Measurements from ENCODE around the gene CD300LB.
"Not testable (repeated sequence)": the region's sequence is repeated elsewhere in the genome, so short reads cannot be mapped to it uniquely, and the experiment has no call there.

Gene CD300LB

GRCh38 chr17:74524653-74525464, 6.4 kb downstream of the CD300LB start:
- DNase-seq: peak; percentile 45

DNA sequence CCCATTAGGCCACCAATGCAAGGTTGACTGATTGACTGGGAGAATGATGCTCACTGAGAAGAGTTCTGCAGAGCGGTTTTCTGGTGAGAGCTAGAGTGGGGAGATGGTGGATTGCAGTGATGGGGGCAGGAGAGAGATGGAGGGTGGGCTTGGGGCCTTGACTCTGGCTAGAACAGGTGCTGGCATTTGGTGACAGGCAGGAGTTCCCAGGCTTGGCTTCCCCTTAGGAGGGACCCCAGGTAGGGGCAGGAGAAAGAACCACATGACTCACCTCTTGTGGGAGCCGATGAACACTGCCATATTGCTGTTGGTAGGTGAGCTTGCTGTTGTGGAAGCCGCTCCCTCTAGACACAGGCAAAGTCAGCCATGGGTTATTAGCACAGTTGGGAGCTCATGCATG, 8.0 kb downstream of the CD300LB start:
- peak; percentile 40 for DNase-seq

DNA sequence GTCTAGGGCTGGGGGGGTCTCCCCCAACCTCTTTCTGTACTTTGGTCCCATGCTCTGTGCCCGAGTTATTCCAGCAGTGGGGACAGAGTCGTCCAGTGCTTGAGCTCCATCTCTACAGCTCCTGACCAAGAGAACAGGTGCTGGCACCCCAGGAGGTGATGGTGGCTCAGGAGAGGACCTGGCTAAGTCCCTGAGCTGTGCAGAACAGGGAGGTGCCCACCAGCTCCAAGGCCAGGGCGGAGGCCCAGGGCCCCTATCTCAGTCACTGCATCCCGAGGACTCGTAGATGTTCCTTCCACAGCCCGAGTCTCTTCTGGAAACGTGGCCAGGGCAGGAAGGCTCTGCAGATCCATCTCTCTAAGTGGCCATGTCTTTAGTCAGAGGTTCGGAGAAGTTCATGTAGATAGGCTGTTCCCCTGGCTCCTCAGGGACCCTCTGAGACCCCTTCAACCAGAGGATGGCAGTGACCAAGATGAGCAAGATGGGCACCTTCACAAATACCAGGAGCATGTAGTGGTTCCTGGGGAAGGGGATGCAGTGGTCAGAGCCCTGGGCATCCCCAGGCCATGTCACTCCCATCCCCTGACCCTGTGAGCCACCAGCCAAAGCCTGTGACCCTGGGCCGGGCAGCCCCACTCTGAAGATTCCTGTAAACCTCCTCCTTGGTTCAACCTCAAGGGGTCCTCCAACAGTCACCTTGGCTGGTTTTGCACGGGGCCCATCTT, 8.7 kb downstream of the CD300LB start:
- DNase-seq: peak; percentile 44

- peak; percentile 47 for DNase-seq
These were observed 9.5 kb downstream of the CD300LB start for GRCh38 chr17:74521701-74522201.

- DNase-seq: peak; percentile 48
These were observed 10.3 kb downstream of the CD300LB start for GRCh38 chr17:74520790-74521480.

GRCh38 chr17:74520016-74520434, 11.2 kb downstream of the CD300LB start:
- DNase-seq: peak; percentile 19

DNA sequence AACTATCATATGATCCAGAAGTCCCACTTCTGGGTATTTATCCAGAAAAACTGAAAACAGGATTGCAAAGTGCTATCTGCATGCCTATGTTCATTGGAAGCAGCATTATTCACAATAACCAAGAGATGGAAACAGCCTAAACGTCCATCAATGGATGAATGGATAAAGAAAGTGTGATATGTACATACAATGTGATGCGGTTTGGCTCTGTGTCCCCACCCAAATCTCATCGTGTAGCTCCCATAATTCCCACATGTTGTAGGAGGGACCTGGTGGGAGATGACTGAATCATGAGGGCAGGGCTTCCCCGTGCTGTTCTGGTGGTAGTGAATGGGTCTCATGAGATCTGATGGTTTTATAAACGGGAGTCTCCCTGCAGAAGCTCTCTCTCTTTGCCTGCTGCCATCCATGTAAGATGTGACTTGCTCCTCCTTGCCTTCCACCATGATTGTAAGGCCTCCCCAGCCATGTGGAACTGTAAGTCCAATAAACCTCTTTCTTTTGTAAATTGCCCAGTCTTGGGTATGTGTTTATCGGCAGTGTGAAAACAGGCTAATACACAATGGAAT, 12.8 kb downstream of the CD300LB start:
- peak; percentile 27 for DNase-seq

GRCh38 chr17:74516561-74517328, 14.5 kb downstream of the CD300LB start:
- DNase-seq: peak; percentile 37

DNA sequence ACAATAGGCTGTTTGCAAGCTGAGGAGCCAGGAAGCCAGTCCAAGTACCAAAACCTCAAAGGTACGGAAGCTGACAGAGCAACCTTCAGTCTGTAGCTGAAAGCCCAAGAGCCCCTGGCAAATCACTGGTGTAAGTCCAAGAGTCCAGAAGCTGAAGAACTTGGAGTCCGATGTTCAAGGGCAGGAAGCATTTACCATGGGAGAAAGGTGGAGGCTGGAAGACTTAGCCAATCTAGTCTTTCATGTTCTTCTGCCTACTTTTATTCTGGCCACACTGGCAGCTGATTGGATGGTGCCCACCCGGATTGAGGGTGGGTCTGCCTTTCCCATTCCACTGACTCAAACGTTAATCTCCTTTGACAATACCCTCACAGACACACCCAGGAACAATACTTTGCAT, 15.3 kb downstream of the CD300LB start:
- peak; percentile 23 for DNase-seq

GRCh38 chr17:74514632-74515334, 16.5 kb downstream of the CD300LB start:
- DNase-seq: no peak

DNA sequence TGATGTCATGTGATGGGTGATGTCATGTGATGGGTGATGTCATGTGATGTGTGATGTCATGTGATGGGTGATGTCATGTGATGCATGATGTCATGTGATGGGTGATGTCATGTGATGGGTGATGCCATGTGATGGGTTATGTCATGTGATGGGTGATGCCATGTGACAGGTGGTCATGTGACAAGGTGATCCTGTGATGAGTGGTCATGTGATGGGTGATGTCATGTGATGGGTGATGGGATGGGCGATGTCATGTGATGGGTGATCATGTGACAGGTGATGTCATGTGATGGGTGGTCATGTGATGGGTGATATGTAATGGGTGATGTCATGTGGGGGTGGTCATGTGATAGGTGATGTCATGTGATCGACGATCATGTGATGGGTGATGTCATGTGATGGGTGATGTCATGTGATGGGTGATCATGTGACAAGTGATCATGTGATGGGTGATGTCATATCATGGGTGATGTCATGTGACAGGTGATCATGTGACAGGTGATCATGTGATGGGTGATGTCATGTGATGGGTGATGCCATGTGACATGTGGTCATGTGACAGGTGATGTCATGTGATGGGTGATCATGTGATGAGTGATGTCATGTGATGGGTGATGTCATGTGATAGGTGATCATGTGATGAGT, 17.2 kb downstream of the CD300LB start:
- DNase-seq: peak; percentile 76

GRCh38 chr17:74512624-74513091, 18.6 kb downstream of the CD300LB start:
- DNase-seq: peak; percentile 43

GRCh38 chr17:74512036-74512435, 19.2 kb downstream of the CD300LB start:
- peak; percentile 51 for DNase-seq

DNA sequence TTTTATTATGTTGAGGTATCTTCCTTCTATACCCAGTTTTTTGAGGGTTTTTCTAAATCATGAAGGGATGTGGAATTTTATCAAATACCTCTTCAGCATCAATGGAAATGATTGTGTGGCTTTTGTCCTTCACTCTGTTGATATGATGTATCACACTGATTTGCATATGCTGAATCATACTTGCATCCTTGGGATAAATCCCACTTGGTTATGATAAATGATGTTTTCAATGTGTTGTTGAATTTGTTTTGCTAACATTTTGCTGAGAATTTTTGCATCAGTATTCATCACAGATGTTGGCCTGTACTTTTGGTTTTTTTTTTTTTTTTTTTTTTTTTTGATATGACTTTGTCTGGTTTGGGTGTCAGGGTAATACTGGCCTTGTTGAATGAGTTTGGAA, 23.1 kb downstream of the CD300LB start:
- DNase-seq: no peak

DNA sequence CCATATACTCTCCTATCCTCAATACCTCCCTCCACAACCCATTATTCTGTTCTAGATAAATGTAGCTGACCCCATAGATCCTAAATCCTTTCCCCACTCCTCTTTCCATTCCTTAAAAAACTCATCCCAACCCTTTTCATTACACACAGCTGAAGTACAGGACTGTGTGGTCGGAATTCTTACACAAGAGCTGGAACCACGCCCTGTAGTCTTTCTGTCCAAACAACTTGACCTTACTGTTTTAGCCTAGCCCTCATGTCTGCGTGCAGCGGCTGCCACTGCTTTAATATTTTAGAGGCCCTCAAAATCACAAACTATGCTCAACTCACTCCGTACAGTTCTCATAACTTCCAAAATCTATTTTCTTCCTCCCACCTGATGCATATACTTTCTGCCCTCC, 27.3 kb downstream of the CD300LB start:
- not testable (repeated sequence) for DNase-seq

DNA sequence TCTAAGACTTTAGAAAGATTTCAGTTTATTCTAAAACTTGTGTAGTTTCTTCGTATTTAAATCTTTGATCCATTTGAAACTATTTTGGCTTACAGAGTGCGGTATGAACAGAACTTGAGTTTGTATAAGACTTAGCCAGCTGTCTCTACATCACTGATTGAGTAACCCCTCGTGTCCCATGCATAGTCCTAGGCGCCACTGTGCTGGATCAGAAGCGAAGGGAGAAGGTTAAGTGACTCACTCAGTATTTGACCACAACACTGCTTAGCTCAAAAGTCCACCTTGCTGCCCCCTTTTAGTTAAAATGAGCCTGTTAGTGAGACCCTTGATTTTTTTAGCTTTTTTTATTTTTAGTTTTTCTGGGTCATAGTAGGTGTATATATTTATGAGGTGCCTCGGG, 28.4 kb downstream of the CD300LB start:
- DNase-seq: peak; percentile 21

DNA sequence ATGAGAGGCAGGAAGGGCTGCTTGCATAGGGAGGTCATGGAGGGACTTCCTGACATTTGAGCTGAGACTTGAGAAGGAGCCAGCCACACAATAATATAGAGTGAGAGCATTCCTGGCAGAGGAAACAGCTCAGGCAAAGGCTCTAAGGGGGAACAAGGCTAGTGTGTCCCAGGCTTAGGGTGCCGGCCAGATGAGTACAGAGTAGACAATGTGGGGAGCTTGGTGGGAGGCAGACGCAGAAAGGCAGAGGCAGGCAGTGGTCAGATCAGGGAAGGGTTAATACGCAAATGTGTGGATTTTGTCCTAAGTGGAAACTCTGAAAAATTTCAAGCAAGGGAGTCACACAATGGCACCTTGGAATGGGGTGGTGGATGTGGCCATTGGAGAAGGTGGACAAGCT, 31.3 kb downstream of the CD300LB start:
- DNase-seq: no peak

DNA sequence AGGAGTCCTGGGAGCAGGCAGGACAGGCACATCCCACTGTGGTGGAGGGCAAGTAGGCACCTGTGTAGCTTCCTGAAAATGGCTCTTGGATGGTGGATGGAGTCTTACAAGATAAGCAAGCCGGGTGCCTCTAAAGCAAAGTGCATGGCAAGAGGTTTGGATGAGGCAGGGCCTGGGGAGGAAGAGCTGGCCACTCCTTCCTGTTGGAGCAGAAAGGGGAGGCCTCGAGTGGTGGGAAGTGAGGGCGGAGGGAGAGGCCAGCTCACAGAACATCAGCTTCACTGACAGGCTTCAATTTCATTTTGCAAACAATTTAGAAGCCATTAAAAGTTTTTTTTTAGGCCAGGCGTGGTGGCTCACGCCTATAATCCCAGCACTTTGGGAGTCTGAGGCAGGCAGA, 33.8 kb downstream of the CD300LB start:
- DNase-seq: peak; percentile 40

DNA sequence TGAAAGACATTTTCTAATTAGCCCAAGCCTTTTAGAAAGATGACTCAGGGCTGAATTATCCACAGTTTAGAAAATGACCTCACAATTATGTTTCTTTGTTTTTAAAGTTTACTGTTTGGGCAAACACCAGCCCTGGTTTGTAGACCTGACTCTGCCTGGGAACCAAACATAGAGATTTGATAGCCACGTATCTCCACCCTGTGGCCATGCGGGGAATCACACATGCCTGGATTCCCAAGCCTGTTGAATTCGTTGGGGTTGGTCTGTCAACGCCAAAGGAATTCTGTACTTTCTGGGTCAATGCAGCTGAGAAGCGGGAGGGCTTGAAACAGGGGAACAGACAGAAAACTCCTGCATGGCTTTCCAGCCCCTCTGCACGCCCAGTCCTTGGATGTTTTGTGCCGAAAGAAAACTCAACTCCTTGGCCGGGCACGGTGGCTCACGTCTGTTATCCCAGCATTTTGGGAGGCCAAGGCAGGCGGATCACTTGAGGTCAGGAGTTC, 37.9 kb downstream of the CD300LB start:
- DNase-seq: peak; percentile 92

DNA sequence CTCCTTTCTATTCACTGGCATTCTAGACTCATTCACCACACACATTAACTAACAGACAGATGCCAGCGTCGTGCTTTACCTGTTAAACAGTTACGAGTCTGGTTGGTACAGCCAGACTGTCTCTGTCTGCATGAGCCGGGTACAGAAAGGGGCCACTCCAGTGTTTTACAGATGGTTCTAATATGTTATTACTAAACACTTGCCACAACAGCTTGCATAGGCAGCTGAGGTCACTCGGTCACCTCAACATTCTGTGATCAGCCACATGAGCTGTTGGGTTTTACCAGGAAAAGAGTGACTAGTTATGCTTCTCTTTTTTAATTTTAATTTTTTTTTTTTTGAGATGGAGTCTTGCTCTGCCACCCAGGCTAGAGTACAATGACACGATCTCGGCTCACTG, 39.6 kb downstream of the CD300LB start:
- peak; percentile 38 for DNase-seq

- DNase-seq: peak; percentile 47
These were observed 40.6 kb downstream of the CD300LB start for GRCh38 chr17:74490716-74491115.

Data from islet precursor cell (in vitro differentiated cells).